GM12873 (cell line): Measurements from ENCODE around the gene ADAMTSL5.

Source experiments
- TF ChIP-seq, protein P1 (sequence below): IDR thresholded peaks from 2 replicates; pipeline ENCODE4 v1.5.1; 2012; ENCODE audit warnings: low read depth, mild to moderate bottlenecking, moderate library complexity, low read length, control low read depth; ENCODE audit not compliant: insufficient read depth; ENCODE audit errors: missing control alignments

The ADAMTSL5 gene

DNA sequence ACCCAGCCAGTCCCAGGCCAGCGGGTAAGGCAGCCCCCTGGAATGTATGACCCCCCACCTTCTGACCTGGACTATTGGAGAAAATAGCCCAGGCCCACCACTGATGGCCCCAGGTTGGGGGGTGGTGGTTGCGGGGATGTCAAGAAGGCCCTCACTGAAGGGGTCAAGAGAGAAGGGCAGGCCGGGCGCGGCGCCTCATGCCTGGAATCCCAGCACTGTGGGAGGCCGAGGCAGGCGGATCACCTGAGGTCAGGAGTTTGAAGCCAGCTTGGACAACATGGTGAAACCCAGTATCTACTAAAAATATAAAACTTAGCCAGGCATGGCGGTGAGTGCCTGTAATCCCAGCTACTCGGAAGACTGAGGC, 1.5 kb upstream of the ADAMTSL5 start:
- TF ChIP-seq, protein P1, sequence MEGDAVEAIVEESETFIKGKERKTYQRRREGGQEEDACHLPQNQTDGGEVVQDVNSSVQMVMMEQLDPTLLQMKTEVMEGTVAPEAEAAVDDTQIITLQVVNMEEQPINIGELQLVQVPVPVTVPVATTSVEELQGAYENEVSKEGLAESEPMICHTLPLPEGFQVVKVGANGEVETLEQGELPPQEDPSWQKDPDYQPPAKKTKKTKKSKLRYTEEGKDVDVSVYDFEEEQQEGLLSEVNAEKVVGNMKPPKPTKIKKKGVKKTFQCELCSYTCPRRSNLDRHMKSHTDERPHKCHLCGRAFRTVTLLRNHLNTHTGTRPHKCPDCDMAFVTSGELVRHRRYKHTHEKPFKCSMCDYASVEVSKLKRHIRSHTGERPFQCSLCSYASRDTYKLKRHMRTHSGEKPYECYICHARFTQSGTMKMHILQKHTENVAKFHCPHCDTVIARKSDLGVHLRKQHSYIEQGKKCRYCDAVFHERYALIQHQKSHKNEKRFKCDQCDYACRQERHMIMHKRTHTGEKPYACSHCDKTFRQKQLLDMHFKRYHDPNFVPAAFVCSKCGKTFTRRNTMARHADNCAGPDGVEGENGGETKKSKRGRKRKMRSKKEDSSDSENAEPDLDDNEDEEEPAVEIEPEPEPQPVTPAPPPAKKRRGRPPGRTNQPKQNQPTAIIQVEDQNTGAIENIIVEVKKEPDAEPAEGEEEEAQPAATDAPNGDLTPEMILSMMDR = no peak

DNA sequence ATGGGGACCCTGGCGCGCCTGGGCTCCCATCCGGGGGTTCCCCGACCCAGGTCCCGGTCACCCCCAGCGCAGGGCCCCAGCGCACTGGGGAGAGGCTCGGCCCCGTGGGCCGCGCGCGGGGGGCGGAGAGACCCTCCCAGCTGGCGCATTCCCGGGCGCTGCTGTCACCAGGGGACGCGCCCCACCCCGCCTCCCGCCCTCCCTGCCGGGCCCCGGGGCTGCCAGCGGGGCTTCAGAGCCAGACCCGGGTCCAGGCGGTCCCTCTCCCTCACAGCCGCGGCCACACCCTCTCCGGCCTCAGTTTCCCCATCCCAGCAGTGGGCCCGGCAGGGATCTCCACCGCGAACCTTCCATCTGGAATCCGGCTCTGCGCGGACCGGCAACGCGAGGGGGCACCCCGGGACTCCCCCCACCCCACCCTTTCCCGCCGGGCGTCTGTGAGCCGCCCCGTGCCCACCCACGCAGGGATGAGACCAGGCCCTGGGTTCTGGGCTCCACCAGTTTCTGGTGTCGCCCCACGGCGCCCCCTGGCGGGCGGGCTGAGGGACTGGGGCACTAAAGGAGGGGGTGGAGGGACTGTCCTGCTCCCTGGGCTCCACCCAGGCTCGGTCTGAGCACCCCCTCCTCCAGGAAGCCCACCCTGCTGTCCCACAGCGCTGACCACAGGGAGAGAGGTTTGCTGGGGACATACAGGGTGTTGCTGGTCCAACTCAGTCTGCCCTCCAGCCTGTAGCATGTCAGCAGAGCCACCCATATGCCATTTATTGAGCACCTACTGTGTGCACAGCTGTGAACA, 878 bp upstream of the ADAMTSL5 start:
- TF ChIP-seq, protein P1 = peak; percentile 72

DNA sequence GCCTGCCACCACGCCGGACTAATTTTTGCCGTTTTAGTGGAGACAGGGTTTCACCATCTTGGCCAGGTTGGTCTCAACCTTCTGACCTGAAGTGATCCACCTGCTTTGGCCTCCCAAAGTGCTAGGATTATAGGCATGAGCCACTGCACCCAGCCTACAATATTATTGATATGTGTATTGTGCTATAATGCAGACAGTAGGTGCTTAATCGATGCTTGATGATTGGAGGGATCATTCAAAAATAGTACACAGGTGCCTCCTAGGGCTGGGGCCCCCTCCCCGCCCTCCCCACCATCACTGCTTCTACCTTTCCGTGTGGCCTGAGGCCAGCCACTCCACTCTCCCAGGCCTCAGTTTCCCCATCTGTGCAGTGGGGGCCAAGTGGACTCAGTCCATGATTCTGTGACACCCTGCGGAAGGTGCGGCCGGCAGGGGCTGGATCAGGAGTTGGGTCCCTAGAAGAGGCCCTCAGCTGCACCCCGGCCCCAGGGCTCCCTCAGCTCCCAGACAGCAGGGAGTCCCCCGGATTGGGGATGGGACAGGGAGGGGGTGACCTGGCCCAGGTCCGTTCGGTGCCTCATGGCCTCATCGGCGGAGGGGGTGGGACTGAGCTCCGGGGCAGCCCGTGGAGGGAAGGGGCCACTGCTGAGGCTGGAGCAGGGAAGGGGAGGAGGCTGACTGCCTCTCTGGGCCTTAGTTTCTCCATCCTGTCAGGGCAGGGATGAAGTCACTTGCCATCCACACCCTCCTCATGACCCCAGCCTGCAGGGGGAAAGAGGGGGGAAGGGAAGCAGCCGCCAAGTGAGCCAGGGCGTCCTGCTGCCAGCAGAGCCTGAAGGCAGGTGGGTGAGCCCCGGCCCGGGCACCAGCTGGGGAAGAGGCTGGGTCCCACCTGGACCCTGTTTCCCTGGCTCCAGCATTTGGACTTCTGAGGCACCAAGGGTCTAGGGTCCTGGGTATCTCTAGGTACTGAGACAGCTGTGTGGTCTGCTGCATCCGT, 1.2 kb downstream of the ADAMTSL5 start:
- TF ChIP-seq, protein P1 = no peak

DNA sequence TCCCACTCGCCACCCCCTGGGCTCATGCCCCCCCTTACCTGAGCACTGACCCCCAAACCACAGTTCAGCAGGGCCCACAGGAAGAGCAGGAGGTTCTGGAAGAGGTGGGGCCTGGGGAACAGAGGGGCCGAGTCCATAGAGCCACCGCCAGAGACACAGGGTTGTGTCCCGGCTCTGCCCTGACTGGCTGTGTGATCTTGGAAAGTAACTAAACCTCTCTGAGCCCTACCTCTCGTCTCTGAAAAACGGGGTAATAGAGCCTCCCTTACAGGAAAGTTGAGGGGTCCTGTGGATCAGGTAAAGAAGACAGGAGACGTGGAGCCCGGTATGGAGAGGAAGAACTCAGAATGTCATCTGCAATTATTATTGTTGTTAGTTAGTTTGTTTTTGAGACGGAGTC, 2.0 kb downstream of the ADAMTSL5 start:
- TF ChIP-seq, protein P1 = no peak

DNA sequence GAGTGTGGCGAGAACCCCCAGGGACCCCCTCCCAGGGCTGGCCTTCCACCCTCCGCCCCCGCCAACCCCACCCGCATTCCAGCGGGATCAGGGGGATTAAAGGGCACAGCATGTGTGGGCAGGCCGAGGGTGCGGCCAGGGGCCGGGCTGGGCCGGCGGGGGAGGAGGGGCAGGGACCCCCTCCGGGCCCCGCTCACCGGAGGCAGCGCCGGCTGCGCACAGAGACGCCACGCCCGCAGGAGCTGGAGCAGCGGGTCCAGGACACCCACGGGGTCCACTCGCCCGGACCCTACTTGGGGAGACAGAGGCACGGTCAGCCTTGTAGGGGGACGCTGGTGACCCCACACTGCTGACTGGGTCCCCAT, 2.4 kb downstream of the ADAMTSL5 start:
- TF ChIP-seq, protein P1 = no peak

DNA sequence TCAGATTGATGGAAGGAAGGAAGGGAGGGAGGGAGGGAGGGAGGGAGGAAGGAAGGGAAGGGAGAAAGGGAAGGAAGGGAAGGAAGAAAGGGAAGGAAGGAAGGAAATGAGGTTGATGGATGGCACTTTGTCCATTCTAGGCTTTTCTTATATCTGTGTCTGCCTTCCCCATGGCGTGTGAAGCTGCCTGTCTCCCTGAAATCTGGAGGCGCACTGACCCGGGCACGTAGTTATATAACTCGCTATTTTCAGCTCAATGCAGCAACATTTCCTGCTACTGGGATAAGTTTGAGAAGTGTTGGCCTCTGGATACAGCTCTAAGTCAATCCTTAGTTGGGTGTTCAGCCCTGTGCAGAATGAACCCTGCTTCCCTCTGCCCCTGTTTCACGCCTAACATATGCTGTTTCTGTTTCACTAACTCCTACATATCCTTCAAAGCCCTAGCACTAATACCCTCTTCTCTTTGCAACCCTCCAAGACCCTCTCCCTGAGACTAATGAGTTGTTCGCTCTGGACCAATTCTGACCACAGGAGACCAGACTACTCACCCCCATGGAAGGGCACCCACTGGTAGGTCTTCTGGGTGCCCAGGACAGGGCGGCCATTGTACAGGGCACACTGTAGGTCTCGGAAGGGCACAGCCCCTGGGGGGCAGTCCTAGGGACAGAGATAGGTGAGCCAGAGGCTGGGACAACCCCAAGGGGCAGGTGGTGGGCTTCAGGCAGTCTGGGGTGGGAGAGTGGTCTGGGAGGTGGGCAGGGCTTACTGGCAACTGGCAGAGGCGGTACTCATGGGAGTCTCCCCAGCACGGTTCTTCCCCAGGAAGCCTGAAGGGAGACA, 3.0 kb downstream of the ADAMTSL5 start:
- TF ChIP-seq, protein P1 = no peak

DNA sequence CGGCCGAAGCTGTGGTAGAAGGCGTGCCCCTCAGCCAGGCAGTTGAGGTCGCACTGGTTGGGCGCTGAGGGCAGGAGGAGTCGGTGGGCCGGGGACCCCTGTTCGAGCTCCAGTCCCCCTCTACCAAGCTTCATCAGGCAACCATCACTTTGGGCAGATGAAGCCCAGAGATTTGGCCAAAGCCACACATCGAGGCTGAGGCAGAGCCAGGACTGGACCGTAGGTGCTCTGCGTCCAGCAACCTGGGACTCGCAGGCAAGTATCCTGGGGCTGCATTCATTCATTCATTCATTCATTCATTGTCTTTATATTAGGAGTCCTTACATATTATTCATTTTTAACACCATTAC, 4.3 kb downstream of the ADAMTSL5 start:
- TF ChIP-seq, protein P1 = no peak
